Measurements from ENCODE around the gene SLC29A3.

The SLC29A3 gene

DNA sequence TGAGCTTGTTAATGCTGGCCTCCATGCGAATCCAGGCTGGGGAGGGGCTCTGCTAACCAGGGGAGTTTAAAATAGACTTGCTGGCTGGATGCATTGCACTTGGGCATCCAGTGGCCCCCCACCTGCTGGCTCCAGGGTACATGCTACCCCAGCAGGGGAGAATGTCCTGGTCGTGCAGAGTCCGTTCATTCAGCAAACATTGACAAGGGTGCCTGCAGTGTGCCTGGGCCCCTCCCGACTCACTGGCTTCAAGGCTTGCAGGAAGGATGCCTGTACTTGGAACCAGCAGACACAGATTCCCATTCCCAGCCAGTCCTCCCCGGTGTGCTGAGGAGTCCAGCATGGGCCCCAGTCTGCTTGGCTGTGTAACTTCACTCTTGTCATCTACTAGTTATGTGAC is 1.5 kb downstream of the SLC29A3 start:
- no peak for DNase-seq (ENCODE audit: low read depth in 3 of 3, low spot score in 1 of 3)

- no peak for DNase-seq (ENCODE audit: low read depth in 3 of 3, low spot score in 1 of 3)
These were observed 2.3 kb downstream of the SLC29A3 start for GRCh38 chr10:71321386-71321785.

- no peak for DNase-seq (ENCODE audit: low read depth in 3 of 3, low spot score in 1 of 3)
These were observed 4.3 kb downstream of the SLC29A3 start for GRCh38 chr10:71323407-71323806.

GRCh38 chr10:71324743-71325142 is 5.7 kb downstream of the SLC29A3 start:
- DNase-seq (ENCODE audit: low read depth in 3 of 3, low spot score in 1 of 3) = no peak

GRCh38 chr10:71325267-71325666 is 6.2 kb downstream of the SLC29A3 start:
- no peak for DNase-seq (ENCODE audit: low read depth in 3 of 3, low spot score in 1 of 3)

DNA sequence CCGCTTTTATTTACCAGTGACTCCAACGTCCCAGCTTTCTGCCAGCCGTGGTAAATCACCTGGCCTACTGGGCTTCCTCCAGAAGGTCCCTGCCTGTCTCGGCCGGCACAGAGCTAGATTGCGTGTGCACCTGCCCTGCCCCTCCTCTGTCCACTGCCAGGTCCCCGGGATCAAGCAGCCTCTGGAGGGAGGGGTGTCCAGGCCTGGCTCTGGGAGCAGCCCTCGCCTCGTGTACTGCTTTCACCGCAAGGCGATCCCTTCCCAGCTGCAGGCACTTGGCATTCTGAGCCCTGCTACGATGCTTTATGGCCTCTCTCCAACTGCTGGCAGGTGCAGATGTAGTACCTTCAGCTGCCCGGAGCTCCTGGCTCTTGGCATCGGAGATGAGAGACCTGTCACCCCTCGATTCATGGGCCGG is 7.4 kb downstream of the SLC29A3 start:
- DNase-seq (ENCODE audit: low read depth in 3 of 3, low spot score in 1 of 3) = no peak

DNA sequence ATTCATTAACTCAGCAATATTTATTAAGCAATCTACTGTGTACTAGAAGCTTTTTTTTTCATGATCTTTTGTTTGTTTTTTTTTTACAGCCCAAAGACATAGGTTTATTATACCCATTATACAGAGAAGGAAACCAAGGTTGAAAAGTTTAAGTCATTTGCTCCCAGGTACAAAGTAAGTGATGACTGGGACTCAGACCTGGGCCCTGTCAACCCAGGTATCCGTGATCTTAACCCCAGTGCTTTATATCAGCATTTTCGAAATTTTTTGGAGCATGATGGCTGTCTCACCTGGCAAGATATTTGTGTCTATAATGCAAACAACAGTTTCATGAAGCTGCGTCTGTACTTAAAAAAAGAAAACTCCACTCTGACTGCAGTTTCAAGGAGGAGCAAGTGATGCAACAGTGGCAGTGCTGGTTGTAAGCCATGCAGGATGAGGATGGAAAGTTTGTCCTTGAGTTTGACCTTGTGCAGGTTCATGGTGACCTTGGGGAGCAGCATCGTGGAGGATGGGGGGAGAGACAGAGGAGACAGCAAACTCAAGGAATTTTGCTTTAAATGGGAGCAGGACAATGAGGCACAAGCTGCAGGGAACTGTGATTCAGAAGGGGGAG is 11.8 kb downstream of the SLC29A3 start:
- no peak for DNase-seq (ENCODE audit: low read depth in 3 of 3, low spot score in 1 of 3)

DNA sequence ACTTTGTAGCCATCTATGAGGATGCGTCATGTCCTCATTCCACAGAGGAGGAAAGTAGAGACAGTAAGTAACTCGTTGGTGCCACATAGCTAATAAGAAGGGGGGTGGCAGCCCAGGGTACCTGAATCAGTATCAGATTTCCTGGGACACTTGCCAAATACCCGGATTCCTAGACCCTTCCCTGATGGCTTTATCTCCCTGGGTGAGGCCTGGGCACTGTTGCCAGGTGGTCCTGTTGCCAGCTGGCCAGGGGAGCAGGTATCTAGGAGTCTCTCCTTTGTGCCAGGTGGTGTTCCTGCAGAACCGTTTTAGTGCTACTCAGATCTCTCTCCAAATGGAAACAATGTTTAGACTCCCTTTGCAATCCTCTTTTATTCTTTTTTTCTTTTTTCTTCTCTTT is 12.7 kb downstream of the SLC29A3 start:
- DNase-seq (ENCODE audit: low read depth in 3 of 3, low spot score in 1 of 3) = no peak

DNA sequence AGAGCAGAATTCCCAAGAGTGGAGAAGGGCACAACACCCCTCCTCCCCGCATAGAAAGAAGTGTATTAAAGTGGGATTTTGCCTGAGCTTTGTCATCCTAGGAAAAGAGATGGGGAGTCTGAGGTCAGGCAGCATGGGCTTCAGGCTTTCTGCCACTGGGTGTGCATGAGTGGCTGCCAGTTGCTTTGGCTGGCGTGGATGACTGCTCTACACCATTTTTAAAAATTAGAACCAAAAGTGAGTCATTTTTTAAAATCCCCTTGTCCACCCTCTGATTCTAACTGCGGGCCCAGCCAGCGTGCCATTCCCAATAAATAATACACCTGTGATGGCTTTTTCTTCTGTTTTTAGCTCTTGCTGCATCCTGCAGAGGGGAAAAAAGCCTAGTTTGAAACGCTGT is 13.4 kb downstream of the SLC29A3 start:
- DNase-seq (ENCODE audit: low read depth in 3 of 3, low spot score in 1 of 3) = no peak

DNA sequence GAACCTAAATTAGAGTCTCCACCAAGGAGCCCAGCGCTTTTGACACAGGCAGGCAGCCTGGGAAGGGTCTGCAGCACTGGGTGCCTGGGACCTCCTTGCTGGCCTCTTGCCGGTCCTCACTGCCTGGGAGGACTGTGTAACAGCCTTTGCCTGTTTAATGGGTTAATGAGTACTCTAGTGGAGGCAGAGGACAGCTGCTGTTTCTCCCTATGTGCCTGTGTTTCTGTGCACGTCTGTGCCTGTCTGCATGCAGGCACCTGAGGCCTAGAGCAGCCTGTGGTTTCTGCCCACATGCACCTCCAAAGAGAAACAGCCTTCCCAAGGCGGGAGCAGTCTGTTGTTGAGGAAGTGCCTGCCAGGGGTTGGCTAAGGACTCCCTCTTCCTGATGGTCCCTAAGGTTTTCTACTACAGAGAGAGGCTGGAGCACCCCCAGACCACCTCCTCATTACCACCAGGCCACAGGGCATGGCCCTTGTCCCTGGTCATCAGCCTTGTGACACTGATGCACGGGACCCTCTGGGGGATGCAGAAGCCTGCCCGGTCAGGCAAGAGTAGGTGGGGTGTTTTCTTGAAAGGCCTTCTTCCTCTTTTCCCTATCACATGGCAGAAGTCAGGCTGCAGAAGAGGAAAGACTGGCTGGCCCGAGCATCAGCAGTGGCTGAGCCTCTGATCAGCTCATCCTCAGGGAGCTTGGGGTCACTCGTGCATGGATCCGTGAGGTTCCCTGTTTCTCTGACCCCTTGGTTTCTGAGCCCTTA is 14.2 kb downstream of the SLC29A3 start:
- DNase-seq (ENCODE audit: low read depth in 3 of 3, low spot score in 1 of 3) = no peak

GRCh38 chr10:71334221-71334791 is 15.2 kb downstream of the SLC29A3 start:
- DNase-seq (ENCODE audit: low read depth in 3 of 3, low spot score in 1 of 3) = no peak

- no peak for DNase-seq (ENCODE audit: low read depth in 3 of 3, low spot score in 1 of 3)
These were observed 16.2 kb downstream of the SLC29A3 start for GRCh38 chr10:71335173-71335708.

GRCh38 chr10:71336632-71337031 is 17.6 kb downstream of the SLC29A3 start:
- no peak for DNase-seq (ENCODE audit: low read depth in 3 of 3, low spot score in 1 of 3)

- DNase-seq (ENCODE audit: low read depth in 3 of 3, low spot score in 1 of 3) = no peak
These were observed 18.2 kb downstream of the SLC29A3 start for GRCh38 chr10:71337219-71337701.

DNA sequence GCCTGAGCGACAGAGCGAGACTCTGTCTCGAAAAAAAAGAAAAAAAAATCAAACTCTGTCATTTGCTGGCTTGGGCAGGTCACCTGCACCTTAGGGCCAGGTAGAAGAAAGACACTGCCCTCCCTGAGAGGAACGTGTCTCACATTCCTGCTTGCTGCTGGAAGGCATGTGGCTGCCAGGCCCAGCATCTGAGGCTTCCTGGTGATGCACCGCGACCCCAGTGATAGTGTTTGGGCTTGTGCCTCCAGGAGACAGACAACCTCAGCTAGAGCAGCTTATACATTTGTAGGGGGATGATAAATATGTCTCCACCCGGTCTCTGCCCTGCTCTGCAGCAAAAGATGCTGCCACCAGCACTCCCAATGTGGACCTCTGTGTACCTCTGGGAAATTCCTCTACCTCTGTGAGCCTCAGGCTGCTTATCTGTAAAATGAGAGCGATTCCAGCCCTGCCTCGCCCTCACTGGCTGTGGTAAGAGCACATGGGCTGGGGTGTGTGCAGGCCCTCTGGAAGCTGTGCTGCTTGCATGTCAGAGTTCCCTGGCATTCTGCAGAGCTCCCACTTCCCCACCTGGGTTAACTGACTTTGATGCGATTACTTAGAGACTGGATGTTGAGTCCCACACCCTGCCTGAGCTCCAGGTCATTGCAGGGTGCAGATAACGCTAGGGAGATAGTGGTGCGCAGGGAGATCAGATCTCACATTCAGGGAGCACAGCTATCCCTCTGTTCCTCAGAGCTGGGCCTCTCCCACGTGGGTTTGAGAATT is 19.9 kb downstream of the SLC29A3 start:
- DNase-seq (ENCODE audit: low read depth in 3 of 3, low spot score in 1 of 3) = no peak

DNA sequence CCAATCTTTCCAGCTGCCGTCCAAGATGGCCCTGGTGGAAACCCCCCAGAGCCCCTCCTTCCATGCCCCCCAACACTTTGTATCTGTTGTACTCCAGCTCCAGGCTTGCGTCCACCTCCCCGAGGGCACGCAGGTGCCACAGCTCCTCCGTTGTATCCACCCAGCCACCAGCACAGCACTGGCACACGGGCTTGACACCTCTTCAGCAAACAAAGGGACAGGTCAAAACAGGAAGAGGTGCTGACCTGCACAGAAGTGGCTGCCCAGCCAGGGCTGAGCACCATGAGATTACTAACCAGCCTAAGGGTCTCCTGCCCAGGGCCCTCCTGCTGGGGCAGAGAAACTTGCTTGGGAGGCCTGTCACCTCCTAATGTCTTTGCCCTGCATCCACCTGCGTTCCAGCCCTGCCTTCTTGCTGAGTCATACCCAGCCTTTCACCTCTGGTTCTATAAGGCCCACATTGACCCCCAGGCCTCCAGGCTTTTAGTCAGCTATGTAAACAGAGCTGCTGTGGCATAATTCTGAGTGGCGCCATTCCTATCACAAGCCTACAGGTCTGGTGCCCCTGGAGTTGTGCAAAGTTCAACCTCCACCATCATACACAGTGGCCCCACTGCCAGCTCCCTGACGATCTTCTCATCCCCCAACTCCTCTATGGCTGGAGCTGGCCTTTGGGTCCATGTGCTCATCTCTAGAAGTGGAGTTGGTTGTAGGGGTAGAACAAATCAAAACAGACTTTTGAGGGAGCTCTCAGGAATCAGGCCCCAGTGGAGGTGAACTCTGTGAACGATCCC is 20.9 kb downstream of the SLC29A3 start:
- no peak for DNase-seq (ENCODE audit: low read depth in 3 of 3, low spot score in 1 of 3)

DNA sequence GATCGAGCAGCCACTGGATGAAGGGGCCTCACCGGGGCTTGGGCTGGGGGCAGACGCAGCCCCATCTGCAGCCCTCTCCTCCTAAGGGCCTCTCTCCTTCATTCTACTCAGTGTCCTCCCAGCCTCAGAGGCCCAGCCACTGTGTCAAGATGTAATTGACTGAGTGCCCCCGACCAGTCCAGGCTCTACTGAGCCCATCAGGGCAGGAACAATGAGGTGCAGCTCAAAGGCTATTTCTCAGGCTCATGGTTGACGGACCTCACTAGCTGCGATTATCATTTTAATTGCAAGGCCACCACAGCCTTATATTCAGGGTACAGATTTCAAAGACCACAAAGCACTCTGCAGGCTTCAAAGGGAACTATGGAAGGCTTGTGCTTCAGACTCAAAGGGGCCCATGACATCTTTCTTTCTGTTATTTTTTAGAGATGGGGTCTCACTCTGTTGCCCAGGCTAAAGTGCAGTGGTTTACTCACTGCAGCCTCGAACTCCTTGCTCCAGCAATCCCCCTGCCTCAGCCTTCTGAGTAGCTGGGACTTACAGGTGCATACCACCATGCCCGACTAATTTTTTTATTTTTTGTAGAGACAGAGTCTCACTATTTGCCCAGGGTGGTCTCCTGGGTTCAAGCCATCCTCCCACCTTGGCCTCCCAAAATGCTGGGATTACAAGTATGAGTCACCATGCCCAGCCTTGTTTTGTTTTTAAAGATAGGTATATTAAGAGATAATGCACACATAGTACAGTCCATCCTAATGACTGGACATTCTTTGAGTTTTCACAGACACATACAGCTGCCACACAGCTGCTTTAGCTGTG is 23.7 kb downstream of the SLC29A3 start:
- DNase-seq (ENCODE audit: low read depth in 3 of 3, low spot score in 1 of 3) = no peak

- no peak for DNase-seq (ENCODE audit: low read depth in 3 of 3, low spot score in 1 of 3)
These were observed 24.3 kb downstream of the SLC29A3 start for GRCh38 chr10:71343392-71343773.

- DNase-seq (ENCODE audit: low read depth in 3 of 3, low spot score in 1 of 3) = no peak
These were observed 25.3 kb downstream of the SLC29A3 start for GRCh38 chr10:71344154-71344925.
